NOMO-1 (cell line): Measurements from ENCODE around the gene CITED2.
"Not testable (repeated sequence)": the region's sequence is repeated elsewhere in the genome, so short reads cannot be mapped to it uniquely, and the experiment has no call there.

ENCODE experiments used
- DNase-seq, 2 experiments: peaks; one replicate each; lab custom pipeline; 2025; ENCODE audit not compliant: unreplicated experiment in 2 of 2; lab: John Stamatoyannopoulos, UW

CITED2 gene, protein sequence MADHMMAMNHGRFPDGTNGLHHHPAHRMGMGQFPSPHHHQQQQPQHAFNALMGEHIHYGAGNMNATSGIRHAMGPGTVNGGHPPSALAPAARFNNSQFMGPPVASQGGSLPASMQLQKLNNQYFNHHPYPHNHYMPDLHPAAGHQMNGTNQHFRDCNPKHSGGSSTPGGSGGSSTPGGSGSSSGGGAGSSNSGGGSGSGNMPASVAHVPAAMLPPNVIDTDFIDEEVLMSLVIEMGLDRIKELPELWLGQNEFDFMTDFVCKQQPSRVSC

DNA sequence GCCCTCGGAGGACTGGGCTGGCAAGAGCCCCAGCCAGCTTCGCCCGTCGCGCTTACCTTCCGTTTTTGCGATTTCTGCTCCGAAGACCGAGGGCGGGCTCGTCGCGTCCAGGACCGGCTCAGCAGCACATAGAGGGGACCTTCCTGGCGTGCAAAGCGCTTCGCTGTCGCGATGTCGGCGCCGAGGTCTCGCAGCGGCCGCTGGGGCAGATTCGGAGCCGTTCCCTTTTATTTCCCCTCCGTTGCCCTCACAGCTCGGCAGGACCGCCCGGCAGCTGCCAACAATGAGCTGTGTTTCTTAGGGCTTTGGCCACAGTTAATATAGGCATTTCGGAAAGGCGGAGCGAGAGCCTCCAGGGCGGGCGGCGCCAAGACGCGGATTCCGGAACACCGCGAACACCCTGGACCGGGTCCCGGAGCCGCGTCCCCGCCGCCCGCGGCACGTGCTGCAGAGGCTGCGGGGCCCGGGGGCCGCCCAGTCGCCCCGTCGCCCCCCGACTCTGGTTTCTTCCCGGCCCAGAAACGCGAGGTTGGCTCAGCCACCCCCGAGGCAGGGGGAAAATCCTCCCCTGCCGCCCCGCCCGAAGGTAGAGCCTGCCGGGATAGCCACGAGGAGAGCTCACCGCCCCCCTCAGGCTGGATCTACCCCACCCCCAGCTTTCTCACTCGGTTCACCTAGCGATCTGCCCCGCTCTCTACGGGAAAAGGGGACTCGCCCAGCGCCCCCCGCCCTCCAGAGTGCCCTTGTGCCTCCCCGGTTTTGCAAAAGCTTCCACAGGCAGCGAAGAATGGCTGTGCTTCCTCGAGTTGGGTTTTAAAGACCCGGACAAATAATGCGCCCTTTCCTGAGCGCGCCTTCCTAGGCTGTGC is at the start of gene CITED2:
Gene CITED2 (minus strand): TSS at position 292 of the 869 bp plus-strand sequence. CDS start 704 bp downstream, outside the sequence.
- DNase-seq: peak; percentile 87 to 94

DNA sequence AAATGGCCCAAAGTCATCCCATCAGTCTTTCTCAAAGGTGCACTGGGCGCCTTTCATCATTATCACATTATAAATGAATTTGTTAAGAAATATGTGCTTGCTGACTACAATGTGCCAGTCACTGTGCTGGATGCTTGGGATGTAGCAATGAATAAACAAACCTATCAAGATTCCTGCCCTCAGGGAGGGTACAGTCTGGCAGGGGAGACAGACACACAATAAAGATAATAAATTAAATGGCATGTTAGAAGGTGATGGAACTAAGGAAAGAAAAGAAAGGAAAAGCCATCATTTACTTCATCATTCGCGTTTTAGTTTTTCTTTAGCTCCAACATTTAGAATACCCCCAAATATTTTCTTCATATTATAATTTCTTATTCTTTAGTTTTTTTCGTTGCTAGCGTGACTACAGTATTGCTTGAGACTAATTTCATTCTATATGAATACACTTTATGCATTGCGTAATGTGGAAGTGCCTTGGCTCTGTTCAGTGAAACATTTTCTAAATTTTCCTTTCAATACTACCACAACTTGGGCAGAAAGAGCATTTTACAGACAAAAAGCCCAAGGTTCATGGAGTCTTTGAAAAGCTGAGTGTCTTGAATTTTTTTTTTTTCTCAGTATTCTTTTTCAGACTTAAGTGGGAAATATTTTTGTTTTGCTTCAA is 48.7 kb upstream of the CITED2 start:
- peak in 1 of 2 experiments; percentile 44 for DNase-seq

DNA sequence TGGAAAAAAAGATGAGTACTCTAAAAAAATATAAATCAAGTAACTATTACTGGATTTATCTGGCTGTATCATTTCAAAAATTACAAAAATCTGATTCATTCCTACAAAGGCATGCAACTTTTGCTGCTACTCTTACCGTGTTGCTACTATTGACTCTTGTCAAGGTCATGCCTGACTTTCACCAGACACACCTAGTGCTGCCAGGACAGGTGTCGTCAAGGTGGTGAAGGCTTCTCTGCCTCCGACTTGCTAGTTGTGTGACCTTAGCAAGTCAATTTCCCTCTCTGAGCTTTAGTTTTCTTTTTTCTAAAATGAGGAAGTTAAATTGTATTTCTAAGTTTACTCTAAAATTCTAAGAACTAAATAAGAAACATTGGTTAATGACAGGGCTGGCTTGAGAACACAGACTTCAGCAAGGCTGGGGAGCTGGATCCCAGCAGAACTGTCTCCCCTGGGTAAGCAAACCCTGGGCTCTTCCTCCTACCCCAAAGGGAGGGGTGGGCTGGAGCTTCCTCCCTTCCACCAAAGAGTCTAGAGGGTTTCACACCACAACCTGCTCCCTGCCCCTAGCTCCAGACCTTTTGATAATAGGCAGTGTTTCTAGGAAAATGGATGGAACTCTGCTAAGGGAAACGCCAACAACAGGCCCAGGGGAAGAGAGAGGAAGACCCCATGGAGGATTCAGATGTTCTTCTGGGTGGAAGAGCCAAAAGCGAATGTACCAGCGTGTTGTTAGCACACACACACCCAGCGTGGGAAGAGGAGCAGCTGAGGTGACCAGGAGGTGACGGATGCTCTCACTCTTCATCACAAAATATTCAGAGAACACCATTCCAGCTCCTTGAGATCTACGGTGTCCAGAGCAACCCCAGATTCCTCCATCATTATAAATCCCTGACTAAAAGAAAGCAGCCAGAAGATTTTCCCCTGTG is 47.9 kb upstream of the CITED2 start:
- peak in 1 of 2 experiments; percentile 45 for DNase-seq

DNA sequence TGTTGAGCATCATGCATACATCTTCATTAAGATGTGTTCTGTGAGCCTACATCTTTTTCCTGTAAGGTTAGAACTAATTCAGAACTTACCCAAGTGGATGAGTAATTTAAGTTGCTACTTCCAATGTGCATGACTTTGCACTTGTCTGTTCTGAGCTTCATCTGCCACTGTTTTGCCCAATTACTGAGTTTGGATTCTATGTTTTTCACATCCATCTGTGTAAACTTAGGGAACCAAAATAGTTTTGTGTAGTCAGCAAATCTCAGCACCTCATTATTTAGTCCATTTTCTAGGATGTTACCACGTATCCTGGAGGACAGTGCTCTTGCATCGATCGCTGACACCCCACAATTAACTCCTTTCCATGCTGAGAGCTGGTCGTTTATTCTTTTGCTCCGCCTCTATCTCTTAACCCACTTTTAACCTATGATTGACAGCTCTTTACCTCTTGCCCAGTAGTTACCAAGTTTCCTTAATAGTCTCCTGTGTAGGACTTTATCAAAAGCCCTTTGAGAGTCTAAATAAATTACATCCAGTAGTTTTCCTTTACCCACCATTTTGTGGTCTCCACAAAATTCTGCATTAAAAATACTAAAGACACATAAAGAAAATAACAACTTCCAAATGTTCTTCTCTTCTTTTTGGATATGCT is 44.2 kb upstream of the CITED2 start:
- no peak for DNase-seq

DNA sequence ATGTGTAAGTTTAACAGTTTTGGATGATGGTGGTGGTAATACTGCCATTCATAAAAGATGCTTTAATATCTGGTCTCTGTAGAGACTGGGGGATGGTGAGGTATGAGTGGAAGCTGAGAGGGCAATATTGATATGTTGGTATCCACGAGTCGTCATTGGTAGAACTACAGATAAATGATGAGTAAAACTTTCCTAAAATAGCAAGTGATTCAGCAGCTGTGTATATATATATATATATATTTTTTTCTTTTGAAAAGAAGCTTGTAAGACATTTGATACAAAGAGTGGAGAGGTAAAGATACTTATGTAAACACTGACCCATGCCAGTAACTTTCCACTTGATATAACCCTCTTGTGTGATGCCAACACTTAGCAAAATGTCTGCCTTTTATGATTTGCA is 41.7 kb upstream of the CITED2 start:
- no peak for DNase-seq

DNA sequence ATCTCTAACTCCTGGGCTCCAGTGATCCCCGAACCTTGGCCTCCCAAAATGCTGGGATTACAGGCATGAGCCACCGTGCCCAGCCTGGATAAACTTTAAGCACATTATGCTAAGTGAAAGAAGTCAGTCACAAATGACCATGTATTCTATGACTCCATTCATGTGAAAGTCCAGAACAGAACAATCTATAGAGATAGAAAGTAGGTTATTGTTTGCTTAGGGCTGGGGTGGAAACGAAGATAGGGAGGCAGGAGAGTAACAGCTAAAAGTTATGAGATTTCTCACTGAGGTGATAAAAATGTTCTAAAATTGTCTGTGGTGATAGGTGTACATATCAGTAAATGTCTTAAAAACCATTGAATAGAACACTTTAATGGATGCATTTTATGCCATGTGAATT is 40.9 kb upstream of the CITED2 start:
- no peak for DNase-seq

DNA sequence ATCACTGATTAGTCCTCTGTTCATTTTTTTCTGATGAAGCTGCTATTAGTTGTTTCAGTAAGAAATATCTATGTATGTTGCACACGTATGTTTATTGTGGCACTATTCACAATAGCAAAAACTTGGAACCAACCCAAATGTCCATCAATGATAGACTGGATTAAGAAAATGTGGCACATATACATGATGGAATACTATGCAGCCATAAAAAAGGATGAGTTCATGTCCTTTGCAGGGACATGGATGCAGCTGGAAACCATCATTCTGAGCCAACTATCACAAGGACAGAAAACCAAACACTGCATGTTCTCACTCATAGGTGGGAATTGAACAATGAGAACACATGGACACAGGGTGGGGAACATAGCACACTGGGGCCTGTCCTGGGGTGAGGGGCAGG is 37.7 kb upstream of the CITED2 start:
- DNase-seq: not testable (repeated sequence)

DNA sequence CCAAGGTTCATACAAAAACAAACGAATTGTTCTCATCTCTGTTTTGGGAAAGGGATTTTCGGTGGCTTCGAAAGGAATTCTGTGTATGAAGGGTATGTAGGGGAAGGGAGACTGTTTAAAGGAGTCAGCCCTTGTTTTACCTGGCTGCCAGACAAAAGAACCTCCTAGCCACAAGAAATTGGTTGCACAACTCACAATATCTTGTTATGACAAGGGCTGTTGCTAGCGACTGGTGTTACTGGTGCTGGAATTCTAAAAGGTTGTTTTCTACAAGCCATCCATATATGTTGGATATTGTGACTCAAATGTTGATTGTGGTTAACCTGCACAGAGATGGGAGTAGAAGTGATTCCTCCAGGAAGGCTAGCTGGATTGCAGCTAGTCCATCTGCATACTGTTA is 34.6 kb upstream of the CITED2 start:
- no peak for DNase-seq

DNA sequence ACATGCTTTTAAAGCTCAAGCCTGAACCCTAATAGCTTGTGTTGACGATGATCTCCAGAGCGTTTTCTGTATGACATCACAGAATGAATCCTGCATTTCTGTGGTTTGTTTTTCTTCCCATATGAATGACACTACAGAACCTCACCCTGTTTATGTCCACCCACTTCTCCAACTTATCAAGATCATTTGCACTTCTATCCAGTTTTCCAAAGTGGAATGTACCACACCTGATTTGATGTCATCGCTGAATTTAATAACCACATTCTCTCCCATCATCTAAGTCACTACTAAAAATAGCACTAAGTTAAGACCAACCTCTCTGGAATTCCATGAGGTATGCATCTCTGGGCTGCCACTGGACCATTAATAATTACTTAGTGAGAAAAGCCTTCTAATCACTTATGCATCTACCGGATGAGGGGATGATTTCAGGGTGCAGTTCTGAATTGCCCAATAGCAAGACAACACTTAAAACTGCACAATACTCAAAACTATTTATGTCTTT is 33.3 kb upstream of the CITED2 start:
- DNase-seq: no peak

DNA sequence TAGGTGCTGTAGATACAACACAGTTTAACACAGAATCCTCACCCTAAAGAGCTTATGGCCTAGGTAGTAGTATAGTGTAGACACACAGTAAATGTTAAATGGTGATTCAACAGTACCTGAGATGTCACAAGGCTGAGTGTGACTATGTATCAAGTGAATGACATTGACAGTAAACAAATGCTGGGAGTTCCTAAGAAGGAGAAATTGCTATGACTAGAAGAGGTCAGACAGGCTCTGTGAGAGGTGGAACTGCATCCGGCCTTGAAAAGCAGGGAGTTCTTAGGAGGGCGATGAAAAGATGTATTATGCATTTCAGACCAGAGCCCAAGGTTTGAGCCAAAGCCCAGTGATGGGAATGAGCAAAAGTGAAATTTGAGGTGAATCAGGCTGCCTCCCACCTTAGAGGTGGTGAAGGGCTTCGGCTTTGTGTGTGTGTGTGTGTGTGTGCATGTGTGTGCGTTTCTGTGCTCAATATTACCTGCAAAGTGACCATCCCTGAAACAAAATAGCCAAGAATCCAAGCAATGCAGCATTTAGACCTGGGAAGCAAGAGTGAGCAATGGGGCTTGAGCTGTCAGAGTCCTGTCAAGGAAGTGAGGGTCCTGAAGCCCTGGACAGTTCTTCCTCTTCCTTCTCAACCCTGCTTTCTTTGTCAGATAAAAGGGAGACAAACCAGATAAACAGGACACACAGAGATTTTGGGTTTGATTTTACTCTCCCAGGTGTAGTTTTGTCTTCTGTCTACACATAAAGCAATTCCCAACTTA is 32.3 kb upstream of the CITED2 start:
- no peak for DNase-seq

DNA sequence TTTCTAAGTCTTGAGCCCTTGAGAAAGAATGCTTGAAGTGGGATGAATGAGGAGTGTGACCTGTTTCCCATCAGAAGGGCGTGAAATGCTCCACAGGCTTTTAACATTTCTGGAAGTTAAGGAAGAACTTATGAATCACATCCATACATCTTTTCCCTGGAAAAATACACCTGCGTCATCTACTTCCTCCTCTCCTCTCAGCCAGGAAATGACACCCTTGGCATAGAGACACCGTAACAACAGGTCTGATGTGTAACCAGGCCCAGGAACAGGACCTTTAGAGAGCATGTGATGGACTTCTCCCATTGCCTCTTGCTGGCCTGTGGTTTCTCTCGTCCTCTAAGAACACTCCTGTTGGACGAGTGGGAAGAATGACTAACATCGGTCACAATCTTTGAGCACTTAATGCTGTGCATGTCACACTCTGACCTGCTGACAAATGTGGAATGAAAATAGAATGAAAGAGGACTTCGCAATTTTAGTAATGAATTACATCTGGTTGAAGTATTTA is 28.5 kb upstream of the CITED2 start:
- DNase-seq: no peak

DNA sequence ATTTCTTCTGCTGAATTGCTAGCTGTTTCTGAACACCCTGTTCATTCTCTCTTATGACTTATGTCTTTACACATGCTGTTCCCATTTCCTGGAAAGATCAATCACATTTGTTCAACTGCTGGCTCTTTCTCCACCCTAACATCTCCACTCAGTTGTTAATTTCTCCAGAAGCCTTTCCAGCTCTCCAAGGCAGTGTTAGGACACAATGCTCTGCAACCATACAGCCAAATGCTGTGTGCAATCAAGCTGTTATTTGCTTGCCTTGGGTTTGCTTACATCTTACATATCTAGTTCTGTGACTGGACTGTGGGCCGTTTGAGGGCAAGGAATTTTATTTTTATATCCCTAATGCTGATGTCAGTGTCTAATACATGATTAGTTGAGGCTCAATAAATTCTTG is 24.2 kb upstream of the CITED2 start:
- DNase-seq: no peak

DNA sequence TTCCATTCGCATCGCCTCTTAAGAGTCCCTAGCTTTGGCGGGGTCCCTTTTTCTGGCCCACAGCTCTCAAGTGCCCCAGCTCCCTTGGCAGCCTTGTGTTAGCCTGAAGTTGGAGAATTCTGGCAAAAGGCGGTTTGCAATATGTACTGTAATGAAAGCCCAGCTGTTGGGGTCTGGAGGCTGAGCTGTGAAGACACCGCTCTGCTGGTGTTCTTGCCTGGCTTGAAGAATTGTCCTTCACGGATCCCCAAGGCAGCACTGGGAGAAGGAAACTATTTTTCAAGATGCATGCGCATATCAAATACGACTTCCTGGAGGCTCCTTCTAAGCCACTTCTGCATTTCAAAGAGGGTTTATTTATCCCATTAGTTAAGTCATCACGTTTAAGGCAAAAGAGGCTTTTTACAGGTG is 21.4 kb upstream of the CITED2 start:
- DNase-seq: peak; percentile 34 to 35

DNA sequence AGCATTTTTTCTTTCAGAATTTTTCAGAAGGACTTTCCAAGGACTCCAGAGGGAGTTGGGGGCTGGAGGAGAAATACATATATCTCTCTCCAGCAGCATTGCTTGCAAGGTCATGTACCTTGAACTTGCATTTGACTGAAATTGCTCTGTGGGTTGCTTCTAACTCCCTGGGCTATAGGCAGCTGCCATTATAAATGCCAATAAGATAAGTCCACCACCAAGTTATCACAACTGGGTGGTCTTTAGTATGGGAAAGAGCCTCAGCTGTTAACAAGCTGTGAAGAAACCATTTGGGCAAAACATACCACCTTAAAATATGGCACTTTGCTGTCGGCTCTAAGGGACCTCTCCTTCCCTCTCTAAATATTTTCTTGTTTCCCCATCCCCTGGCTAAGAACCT is 20.9 kb upstream of the CITED2 start:
- no peak for DNase-seq

DNA sequence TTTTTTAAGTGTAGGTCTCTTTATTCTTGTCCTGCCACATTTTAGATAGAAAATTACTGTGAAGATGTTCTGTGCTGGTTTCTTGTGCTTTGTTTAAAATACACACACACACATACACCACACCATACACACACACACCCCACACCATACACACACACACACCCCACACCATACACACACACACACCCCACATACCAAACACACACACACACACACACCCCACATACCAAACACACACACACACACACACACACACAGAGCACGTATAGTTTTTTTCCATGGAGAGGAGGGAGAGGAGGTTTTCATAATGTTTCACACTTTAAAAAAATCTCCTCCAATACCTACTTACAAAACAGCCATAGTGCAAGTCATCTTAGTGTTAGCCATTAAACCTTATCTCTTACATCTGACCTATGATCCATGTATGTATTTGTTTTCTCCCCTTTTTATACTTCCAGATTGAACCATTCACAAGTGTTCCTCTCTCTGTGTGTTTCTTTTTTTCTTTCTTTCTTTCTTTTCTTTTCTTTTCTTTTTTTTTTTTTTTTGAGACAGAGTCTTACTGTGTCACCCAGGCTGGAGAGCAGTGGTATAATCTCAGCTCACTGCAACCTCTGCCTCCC is 19.7 kb upstream of the CITED2 start:
- no peak for DNase-seq

DNA sequence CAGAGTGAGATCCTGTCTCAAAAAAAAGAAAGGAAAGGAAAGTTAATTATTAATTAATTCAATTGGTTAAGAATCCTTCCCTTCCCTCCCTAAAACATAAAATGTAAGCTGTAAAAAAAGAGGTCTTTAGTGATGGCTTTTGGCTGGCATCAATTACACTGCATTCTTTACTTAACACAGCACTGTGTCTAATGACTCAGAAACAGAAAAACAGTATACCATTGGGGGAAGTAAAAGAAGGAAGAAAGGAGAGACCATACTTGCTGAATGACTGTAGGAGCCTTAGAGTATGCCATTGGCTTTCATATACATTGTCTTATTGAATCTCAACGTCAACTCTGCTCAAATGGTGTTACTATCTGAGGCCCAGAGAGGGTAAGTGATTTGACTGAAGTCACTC is 18.3 kb upstream of the CITED2 start:
- peak; percentile 27 to 72 for DNase-seq

DNA sequence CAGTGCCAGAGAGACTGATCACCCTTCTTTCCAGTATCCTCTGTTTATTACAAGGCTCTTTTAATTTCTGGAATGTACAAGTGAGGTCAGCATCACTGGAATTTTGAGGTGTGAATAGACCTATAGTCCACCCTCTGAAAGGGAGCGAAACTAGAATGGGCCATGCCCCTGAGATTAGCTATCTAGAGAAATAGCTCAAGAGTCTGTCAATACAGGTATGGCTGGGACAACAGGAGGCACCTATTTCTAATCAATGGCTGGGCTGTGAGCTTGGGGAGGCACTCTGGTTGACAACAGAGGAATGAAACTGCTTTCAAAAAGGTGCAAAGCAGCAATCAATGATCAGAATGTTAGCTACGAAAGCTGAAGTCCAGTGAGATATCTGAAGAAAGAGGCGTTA is 17.3 kb upstream of the CITED2 start:
- DNase-seq: no peak

DNA sequence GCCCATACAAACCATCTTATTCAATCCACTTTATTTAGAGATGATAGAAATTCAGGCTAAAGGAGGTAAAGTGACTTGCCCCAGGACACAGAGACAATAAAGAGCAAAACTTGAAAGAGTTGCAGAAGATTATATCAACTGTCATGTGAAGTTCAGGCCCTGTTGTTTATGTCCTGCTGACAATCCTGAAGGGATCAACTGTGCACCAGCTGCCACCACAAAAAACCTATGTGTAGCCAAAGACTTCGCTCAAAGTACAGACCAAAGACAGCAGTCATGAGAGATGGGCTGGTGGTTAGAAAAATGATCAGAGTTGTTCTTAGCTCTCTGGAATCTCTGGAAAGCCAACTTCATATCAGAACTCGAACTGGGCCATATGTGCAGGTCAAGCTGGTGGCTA is 16.0 kb upstream of the CITED2 start:
- no peak for DNase-seq
